PC-3 (cell line): ENCODE measurements around the gene UBE2L3.

Source experiments
- CTCF ChIP-seq: fragments of 300-600 bp; sonication (generic); conservative IDR thresholded peaks from 2 replicates; pipeline ENCODE4 v1.5.1; 2017; ENCODE audit warnings: antibody characterized with exemption, low read depth, mild to moderate bottlenecking, low read length
- EZH2 ChIP-seq: fragments of 300-600 bp; sonication (generic); IDR thresholded peaks from one replicate; pipeline ENCODE4 v1.6.1; 2017; ENCODE audit warnings: antibody characterized with exemption, mild to moderate bottlenecking, low read length; ENCODE audit not compliant: unreplicated experiment
- EZH2phosphoT487 ChIP-seq: fragments of 300-600 bp; sonication (generic); IDR thresholded peaks from 2 replicates; pipeline ENCODE4 v1.6.1; 2018; ENCODE audit warnings: mild to moderate bottlenecking, antibody characterized with exemption, low read length, borderline replicate concordance

DNA sequence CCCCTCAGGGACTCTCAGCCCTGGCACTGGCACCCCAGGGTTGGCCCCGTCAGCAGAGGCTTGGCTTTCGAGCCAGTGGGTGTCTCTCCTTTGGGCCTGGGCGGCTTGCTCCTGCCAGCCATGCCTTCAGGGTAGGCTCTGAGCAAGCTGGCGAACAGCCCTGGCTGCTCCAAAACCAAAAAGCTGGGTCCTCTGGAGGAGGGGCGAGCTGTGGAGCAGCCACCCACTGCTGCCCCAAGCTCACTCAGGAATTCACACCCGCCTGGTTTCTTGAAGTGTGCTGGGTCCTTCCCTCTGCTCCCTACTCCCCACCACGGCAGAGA lies 56.1 kb downstream of the UBE2L3 start:
- TF ChIP-seq CTCF = no peak
- no peak for TF ChIP-seq EZH2
- TF ChIP-seq EZH2phosphoT487 = no peak
